ENCODE results near the gene POR. TPM values are rescaled to one million over a fixed set of nuclear protein-coding genes. Genes with fewer than 3 reads are reported as not detected.
A peak's percentile ranks its signal among the peaks of the same experiment; 100 is the strongest.

POR gene
- total RNA-seq, result 100 to 1,000 TPM in 2 of 4 donors, 10 to 100 TPM in 2; 66.6 to 244 (median 107) TPM

DNA sequence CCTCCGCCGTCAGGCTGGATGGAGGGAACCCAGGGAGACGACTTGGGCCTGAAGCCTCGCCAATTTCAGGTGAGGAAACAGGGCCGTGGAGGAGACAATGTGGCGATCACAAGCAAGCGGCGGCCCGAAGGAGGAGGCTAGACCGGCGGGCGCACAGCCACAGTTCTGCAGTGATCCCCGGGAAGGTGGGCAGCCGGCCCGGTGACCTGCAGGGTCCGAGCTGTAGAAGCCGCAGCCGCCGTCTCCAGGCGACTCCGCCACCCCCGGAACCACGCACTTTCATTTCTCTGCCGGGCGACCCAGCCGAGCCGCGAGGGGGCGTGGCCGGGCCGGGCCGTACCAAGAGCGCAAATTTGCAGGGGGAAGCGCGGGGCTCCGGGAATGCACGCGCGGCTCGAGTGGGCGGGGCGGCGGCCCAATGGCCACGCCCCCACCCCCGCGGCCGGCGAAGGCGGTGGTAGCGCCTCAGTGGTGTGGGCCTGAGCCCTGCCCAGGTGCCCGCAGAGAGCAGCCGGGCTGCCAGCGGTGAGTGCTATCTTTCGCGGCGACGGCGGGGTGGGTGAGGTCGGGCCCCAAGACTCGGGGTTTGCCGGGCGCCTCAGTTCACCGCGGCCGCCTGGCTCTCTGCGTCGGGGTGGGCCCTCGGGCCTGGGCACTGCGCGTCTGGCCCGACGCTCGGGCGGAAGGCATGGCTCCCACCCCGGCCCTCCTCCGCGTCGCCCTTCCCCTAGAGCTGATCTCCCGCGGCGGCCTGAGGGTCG, at the start of gene POR:
TSS of gene POR (plus strand) at position 501 of the 761 bp plus-strand sequence. CDS start 38,847 bp downstream, outside the sequence.
- Histone ChIP-seq H3K4me1 (peaks cover 0 to 51% (median 4%) of the 10 kb centered on the region in 4 donors), H3K36me3 (no peaks in the 10 kb centered on the region), H3K27ac (peak within 1 kb of the TSS; percentile 73 to 95 (median 88)), H3K4me3 (peak within 1 kb of the TSS; percentile 66 to 100 (median 85)), H3K27me3 (no peaks in the 10 kb centered on the region), H3K9me3 (no peaks in the 10 kb centered on the region)
- WGBS, 2 donors, result 0% methylated on average over 16 to 35 of the region's 82 CpGs
- peak; percentile 91 to 92 for DNase-seq (ENCODE audit: low spot score in 2 of 2)
- TF ChIP-seq, protein P1, sequence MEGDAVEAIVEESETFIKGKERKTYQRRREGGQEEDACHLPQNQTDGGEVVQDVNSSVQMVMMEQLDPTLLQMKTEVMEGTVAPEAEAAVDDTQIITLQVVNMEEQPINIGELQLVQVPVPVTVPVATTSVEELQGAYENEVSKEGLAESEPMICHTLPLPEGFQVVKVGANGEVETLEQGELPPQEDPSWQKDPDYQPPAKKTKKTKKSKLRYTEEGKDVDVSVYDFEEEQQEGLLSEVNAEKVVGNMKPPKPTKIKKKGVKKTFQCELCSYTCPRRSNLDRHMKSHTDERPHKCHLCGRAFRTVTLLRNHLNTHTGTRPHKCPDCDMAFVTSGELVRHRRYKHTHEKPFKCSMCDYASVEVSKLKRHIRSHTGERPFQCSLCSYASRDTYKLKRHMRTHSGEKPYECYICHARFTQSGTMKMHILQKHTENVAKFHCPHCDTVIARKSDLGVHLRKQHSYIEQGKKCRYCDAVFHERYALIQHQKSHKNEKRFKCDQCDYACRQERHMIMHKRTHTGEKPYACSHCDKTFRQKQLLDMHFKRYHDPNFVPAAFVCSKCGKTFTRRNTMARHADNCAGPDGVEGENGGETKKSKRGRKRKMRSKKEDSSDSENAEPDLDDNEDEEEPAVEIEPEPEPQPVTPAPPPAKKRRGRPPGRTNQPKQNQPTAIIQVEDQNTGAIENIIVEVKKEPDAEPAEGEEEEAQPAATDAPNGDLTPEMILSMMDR (IDR thresholded peaks at IDR 0.05), result peak in 4 of 5 experiments; percentile 25 to 73 (median 42)
- TF ChIP-seq EP300 (IDR thresholded peaks at IDR 0.05), result peak; percentile 56 to 98
- peak; percentile 89 to 99 for TF ChIP-seq POLR2A (IDR thresholded peaks at IDR 0.05)

DNA sequence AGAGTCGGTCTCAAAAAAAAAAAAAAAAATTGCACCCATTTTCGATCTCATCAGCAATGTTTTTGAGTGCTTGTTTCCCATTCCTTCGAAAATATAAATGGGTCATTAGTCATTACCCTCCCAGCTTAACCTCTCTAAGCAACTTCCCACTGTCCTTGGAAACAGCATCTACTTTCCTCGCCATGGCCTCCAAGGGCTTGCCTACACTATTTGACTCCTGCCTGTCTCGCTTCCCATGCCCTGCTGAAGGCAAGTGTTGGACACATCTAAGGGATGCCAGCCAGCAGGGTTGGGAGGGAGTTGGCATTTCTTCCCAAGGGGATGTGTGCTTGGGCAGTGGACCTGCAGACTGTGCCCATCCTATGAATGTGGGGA, 48.9 kb upstream of the POR start:
- no peak for DNase-seq (ENCODE audit: low spot score in 2 of 2)
- 53 to 54% methylated on average over 5 of the region's 5 CpGs for WGBS, 2 donors
- Histone ChIP-seq H3K36me3 (no peaks in the 10 kb centered on the region), H3K4me1 (peaks cover 0 to 11% (median 0%) of the 10 kb centered on the region in 4 donors), H3K4me3 (no peak overlapping the region), H3K9me3 (no peaks in the 10 kb centered on the region), H3K27me3 (no peaks in the 10 kb centered on the region), H3K27ac (no peak overlapping the region)
- TF ChIP-seq, protein P1 (IDR thresholded peaks at IDR 0.05), result no peak
- TF ChIP-seq EP300 (IDR thresholded peaks at IDR 0.05) (no peak), POLR2A (IDR thresholded peaks at IDR 0.05) (no peak)

DNA sequence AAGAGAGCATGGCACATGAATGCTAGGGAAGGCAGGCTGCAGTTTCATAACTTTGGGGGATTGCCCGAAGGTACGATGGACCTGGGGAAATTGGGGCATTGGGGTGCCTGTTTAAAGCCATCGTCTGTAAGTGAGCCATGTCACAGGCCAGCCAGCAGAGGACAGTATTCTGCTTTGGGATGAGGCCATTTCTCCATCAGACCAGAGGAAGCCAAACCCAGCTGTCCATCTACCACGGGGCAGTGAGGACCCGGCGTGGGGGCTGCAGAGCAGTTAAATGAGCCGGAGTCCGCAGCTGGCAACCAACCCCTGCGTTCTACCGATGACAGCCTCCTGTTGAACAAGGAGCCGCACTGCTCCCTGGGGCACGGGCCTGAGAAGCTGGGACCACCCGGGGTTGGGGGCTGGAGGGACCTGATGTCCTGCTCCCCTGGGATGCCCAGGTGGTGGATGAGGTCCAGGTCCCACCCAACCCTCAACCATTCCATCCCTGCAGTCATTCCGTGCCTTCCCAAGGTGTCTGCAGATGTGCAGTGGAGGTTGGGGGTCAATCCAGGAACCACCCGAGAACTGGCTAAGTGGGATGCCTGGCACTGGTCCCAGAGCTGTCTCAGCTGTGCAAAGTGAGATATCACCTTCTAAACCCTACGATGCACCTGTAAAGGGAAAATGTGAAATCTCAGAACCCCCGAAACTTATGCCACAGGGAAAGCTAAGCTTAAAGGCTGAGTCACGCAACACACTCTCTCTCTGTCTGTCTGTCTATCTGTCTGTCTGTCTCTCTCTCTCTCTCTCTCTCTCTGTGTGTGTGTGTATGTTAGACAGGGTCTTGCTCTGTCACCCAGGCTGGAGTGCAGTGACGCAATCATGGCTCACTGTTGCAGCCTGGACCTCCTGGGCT, 48.2 kb upstream of the POR start:
- no peaks in the 10 kb centered on the region for H3K27me3 ChIP-seq
- no peaks in the 10 kb centered on the region for H3K36me3 ChIP-seq
- peaks cover 0 to 11% (median 0%) of the 10 kb centered on the region in 4 donors for H3K4me1 ChIP-seq
- H3K27ac ChIP-seq, result no peak overlapping the region
- TF ChIP-seq, protein P1 (IDR thresholded peaks at IDR 0.05), result peak; percentile 80 to 94 (median 92)
- TF ChIP-seq EP300 (IDR thresholded peaks at IDR 0.05) (peak in 1 of 2 donors; percentile 28), POLR2A (IDR thresholded peaks at IDR 0.05) (no peak)
- DNase-seq (ENCODE audit: low spot score in 2 of 2), result peak in 1 of 2 donors; percentile 56
- WGBS, 2 donors, result 32 to 44% methylated on average over 11 to 16 of the region's 19 CpGs
- H3K4me3 ChIP-seq, result no peak overlapping the region
- no peaks in the 10 kb centered on the region for H3K9me3 ChIP-seq

DNA sequence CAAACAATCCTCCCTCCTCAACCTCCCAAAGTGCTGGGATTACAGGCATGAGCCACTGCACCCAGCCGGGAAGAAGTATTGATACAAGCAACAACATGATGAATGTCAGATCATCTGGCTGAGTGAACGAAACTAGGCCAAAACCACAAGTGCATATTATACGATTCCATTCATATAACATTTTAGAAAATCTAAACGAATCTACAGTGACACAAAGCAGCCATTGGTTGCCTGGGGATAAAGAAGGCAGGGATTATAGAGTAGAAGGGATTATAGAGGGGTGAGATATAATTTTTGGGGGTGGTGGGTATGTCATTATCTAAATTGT, 47.6 kb upstream of the POR start:
- H3K4me3 ChIP-seq, result no peak overlapping the region
- no peaks in the 10 kb centered on the region for H3K9me3 ChIP-seq
- H3K36me3 ChIP-seq, result no peaks in the 10 kb centered on the region
- 53 to 73% methylated on average over 4 of the region's 4 CpGs for WGBS, 2 donors
- TF ChIP-seq EP300 (IDR thresholded peaks at IDR 0.05) (no peak), POLR2A (IDR thresholded peaks at IDR 0.05) (no peak)
- TF ChIP-seq, protein P1 (IDR thresholded peaks at IDR 0.05), result no peak
- no peak overlapping the region for H3K27ac ChIP-seq
- no peaks in the 10 kb centered on the region for H3K27me3 ChIP-seq
- peaks cover 0 to 11% (median 0%) of the 10 kb centered on the region in 4 donors for H3K4me1 ChIP-seq
- no peak for DNase-seq (ENCODE audit: low spot score in 2 of 2)
